Measurements from ENCODE around the gene HCN4. TPM values are rescaled to one million over a fixed set of nuclear protein-coding genes. Genes with fewer than 3 reads are reported as not detected.

The HCN4 gene
- total and polyA plus RNA-seq, 2 donors (not counting 1 experiment from before 2014, with no cell fraction given) = not detected

DNA sequence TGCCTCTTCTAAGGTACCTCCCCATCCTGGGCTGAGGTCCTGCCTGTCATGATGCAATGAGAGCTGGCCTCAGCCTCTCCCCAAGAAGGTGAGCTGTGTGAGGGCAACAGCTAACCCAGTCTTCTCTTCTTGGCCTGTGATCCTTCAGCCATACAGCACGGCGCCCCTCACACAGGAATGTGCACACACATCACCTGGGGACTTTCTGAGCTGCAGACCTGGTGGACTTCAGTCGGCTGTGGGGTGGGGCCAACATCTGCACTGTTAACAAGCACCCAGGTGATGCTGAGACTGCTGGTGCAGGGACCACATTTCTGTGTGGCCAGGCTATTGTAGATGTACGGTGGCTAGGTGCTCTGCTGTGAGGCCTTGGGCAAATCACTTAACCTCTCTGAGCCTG is 14.5 kb downstream of the HCN4 start:
- no peaks in the 10 kb centered on the region for H3K9me3 ChIP-seq (ENCODE audit: control insufficient read depth, insufficient read depth, low read depth, low read length)
- no peak overlapping the region for H3K4me3 ChIP-seq (replicated peaks in 1 of 4; ENCODE audit: control extremely low read depth in 1 of 4, insufficient read depth in 1 of 4, low read depth in 3 of 4, low read length in 4 of 4)
- H3K9ac ChIP-seq (ENCODE audit: insufficient read depth, low read length) = no peak overlapping the region
- no peaks in the 10 kb centered on the region for H4K20me1 ChIP-seq (ENCODE audit: control insufficient read depth, extremely low read depth, insufficient read depth, low read length)
- H3K4me2 ChIP-seq (ENCODE audit: extremely low read depth, insufficient read depth, low read length) = no peak overlapping the region
- no peaks in the 10 kb centered on the region for H3K79me2 ChIP-seq (ENCODE audit: control insufficient read depth, insufficient read depth, low read length)
- H3K36me3 ChIP-seq (ENCODE audit: control insufficient read depth, insufficient read depth, low read length) = no peaks in the 10 kb centered on the region
- TF ChIP-seq, protein P1, sequence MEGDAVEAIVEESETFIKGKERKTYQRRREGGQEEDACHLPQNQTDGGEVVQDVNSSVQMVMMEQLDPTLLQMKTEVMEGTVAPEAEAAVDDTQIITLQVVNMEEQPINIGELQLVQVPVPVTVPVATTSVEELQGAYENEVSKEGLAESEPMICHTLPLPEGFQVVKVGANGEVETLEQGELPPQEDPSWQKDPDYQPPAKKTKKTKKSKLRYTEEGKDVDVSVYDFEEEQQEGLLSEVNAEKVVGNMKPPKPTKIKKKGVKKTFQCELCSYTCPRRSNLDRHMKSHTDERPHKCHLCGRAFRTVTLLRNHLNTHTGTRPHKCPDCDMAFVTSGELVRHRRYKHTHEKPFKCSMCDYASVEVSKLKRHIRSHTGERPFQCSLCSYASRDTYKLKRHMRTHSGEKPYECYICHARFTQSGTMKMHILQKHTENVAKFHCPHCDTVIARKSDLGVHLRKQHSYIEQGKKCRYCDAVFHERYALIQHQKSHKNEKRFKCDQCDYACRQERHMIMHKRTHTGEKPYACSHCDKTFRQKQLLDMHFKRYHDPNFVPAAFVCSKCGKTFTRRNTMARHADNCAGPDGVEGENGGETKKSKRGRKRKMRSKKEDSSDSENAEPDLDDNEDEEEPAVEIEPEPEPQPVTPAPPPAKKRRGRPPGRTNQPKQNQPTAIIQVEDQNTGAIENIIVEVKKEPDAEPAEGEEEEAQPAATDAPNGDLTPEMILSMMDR (conservative IDR thresholded peaks at IDR 0.05 in 1 of 2, IDR thresholded peaks at IDR 0.05 in 1 of 2; ENCODE audit: low read depth in 1 of 2, low read length in 2 of 2) = no peak
- TF ChIP-seq EZH2 (IDR thresholded peaks at IDR 0.05; ENCODE audit: low read length, missing control alignments) = no peak
- H3K27me3 ChIP-seq (ENCODE audit: control insufficient read depth, insufficient read depth, low read length) = peaks cover 10% of the 10 kb centered on the region
- H3K4me1 ChIP-seq (ENCODE audit: control insufficient read depth, extremely low read depth, insufficient read depth, low read length) = no peaks in the 10 kb centered on the region
- H2AFZ ChIP-seq (ENCODE audit: low read length) = no peak overlapping the region
- H3K27ac ChIP-seq (ENCODE audit: insufficient read depth, low read length) = no peak overlapping the region
- DNase-seq (ENCODE audit: low read depth in 2 of 2) = no peak

DNA sequence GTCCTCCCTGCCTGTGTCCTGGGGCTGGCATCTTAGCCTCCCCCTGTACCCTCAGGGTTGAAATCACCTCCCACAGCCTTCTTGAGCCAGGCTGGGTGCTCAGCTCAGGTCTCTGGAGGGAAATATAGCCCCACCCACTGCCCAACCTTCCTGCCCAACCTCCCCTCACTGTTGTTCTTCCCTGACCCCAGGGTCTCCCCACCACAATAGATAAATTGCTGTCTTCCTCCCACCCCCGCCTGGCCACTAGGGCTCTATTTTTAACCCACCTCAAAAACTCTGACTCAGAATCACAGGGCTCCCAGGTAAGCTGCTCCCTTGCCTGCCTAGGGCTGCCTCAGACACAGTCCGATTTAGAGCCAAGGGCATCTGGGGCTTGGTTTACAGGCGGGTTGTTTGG is 15.0 kb downstream of the HCN4 start:
- no peaks in the 10 kb centered on the region for H4K20me1 ChIP-seq (ENCODE audit: control insufficient read depth, extremely low read depth, insufficient read depth, low read length)
- TF ChIP-seq, protein P1 (conservative IDR thresholded peaks at IDR 0.05 in 1 of 2, IDR thresholded peaks at IDR 0.05 in 1 of 2; ENCODE audit: low read depth in 1 of 2, low read length in 2 of 2) = no peak
- no peak for TF ChIP-seq EZH2 (IDR thresholded peaks at IDR 0.05; ENCODE audit: low read length, missing control alignments)
- no peaks in the 10 kb centered on the region for H3K79me2 ChIP-seq (ENCODE audit: control insufficient read depth, insufficient read depth, low read length)
- H3K27me3 ChIP-seq (ENCODE audit: control insufficient read depth, insufficient read depth, low read length) = peaks cover 8% of the 10 kb centered on the region
- no peaks in the 10 kb centered on the region for H3K36me3 ChIP-seq (ENCODE audit: control insufficient read depth, insufficient read depth, low read length)
- no peak overlapping the region for H3K4me3 ChIP-seq (replicated peaks in 1 of 4; ENCODE audit: control extremely low read depth in 1 of 4, insufficient read depth in 1 of 4, low read depth in 3 of 4, low read length in 4 of 4)
- no peaks in the 10 kb centered on the region for H3K4me1 ChIP-seq (ENCODE audit: control insufficient read depth, extremely low read depth, insufficient read depth, low read length)
- H3K9me3 ChIP-seq (ENCODE audit: control insufficient read depth, insufficient read depth, low read depth, low read length) = no peaks in the 10 kb centered on the region
- no peak overlapping the region for H2AFZ ChIP-seq (ENCODE audit: low read length)
- no peak overlapping the region for H3K9ac ChIP-seq (ENCODE audit: insufficient read depth, low read length)
- no peak for DNase-seq (ENCODE audit: low read depth in 2 of 2)
- no peak overlapping the region for H3K27ac ChIP-seq (ENCODE audit: insufficient read depth, low read length)
- no peak overlapping the region for H3K4me2 ChIP-seq (ENCODE audit: extremely low read depth, insufficient read depth, low read length)

DNA sequence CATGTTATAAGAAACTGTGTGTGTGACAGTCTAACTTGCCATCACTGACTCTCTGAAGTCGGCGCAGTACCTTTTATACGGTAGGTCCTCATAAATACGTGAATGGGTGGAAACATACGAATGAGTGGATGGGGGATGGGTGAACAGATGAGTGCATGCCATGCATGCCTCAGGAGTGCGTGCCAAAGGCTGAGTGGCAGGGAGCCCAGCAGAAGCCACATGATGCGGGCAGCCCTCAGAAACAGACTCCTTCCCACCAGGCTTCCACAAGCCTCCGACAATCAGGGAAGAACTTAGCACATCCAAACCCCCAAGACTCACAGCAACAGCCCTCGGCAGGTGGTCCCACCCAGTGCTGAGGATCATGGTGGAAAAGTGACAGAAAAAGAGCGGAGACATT is 16.7 kb downstream of the HCN4 start:
- H2AFZ ChIP-seq (ENCODE audit: low read length) = no peak overlapping the region
- TF ChIP-seq, protein P1 (conservative IDR thresholded peaks at IDR 0.05 in 1 of 2, IDR thresholded peaks at IDR 0.05 in 1 of 2; ENCODE audit: low read depth in 1 of 2, low read length in 2 of 2) = no peak
- TF ChIP-seq EZH2 (IDR thresholded peaks at IDR 0.05; ENCODE audit: low read length, missing control alignments) = no peak
- no peaks in the 10 kb centered on the region for H3K79me2 ChIP-seq (ENCODE audit: control insufficient read depth, insufficient read depth, low read length)
- no peak overlapping the region for H3K27ac ChIP-seq (ENCODE audit: insufficient read depth, low read length)
- no peaks in the 10 kb centered on the region for H3K4me1 ChIP-seq (ENCODE audit: control insufficient read depth, extremely low read depth, insufficient read depth, low read length)
- DNase-seq (ENCODE audit: low read depth in 2 of 2) = peak in 1 of 2 donors; percentile 19
- no peak overlapping the region for H3K9ac ChIP-seq (ENCODE audit: insufficient read depth, low read length)
- no peak overlapping the region for H3K4me2 ChIP-seq (ENCODE audit: extremely low read depth, insufficient read depth, low read length)
- no peaks in the 10 kb centered on the region for H3K27me3 ChIP-seq (ENCODE audit: control insufficient read depth, insufficient read depth, low read length)
- H3K9me3 ChIP-seq (ENCODE audit: control insufficient read depth, insufficient read depth, low read depth, low read length) = no peaks in the 10 kb centered on the region
- no peaks in the 10 kb centered on the region for H3K36me3 ChIP-seq (ENCODE audit: control insufficient read depth, insufficient read depth, low read length)
- H3K4me3 ChIP-seq (replicated peaks in 1 of 4; ENCODE audit: control extremely low read depth in 1 of 4, insufficient read depth in 1 of 4, low read depth in 3 of 4, low read length in 4 of 4) = no peak overlapping the region
- no peaks in the 10 kb centered on the region for H4K20me1 ChIP-seq (ENCODE audit: control insufficient read depth, extremely low read depth, insufficient read depth, low read length)
